Activated CD8-positive, alpha-beta memory T cell treated with anti-CD3 and anti-CD28 coated beads for 24 hours (primary cell): ENCODE measurements around the gene CXCR1.
"Not testable (repeated sequence)": the region's sequence is repeated elsewhere in the genome, so short reads cannot be mapped to it uniquely, and the experiment has no call there.

Source experiments
- DNase-seq: peaks from one replicate; pipeline ENCODE4 v3.0.0-alpha.2; 2020

CXCR1 gene

DNA sequence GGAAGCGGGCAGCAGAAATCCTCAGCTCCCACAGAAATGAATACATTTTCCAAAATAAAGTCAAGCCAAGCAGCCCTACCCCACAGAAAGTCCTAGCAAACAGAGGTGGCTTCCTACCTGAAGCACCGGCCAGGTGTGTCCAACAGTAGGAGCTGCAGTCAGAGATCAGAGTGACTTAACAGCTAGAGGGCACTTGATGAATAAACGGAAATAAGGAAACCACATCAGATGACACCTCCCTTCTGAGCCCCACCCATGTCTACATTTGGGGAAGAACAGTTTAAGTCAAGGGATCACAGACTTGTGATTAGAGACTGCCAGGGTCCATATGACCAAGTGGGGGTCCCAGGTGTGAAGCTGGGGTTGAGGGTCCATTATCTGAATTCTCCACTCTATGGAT lies at the start of gene CXCR1:
TSS of gene CXCR1 (minus strand) at position 172 of the 400 bp plus-strand sequence. CDS start 1,751 bp downstream, outside the sequence.
- peak; percentile 59 for DNase-seq

DNA sequence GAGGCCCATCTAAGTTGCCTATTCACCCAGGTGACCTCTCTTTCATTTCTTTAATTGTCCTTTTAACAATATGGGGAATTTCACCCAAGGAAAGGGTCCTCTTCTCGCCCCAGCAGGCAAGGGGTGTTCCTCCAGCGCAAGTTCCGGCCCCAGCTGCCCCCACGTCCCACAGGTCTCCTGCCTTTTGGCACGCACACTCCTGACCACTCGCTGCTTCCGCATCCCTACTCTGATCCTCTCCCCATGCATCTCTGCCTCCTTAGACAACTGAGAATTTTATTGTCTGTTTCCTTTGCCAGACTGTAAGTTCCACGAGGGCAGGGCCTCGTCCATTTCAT lies 49.5 kb upstream of the CXCR1 start:
- no peak for DNase-seq

DNA sequence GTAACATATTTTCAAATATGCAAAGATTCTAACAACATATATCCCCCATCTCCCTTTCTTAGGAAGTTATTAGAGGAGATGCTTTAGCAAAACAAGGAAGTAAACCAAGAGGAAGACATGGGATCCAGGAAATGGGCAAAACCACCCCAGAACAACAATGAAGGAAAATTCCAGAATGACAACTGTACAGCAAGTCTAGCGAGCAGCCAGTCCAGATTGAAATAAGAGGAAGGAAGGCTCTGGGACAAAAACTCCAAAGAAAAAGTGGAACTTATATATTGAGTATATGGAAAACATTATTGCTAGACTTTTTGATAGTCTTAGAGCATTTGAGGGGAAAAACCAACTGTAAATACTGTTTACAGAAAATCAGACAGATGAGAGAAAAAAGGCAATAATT lies 47.4 kb upstream of the CXCR1 start:
- no peak for DNase-seq

DNA sequence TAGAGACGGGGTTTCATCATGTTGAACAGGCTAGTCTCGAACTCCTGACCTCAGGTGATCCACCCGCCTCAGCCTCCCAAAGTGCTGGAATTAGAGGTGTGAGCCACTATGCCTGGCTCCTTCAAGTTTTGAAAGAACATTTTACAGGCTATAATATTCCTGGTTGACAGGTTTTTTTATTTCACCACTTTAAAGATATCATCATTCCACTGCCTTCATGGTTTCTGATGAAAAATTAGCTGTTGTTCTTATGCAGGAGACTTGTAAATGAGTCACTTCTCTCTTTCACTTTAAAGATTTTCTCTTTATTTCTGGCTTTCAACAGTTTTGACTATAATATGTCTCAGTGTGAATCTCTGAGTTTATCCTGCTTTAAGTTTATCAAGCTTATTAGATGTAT lies 42.3 kb upstream of the CXCR1 start:
- DNase-seq = no peak

DNA sequence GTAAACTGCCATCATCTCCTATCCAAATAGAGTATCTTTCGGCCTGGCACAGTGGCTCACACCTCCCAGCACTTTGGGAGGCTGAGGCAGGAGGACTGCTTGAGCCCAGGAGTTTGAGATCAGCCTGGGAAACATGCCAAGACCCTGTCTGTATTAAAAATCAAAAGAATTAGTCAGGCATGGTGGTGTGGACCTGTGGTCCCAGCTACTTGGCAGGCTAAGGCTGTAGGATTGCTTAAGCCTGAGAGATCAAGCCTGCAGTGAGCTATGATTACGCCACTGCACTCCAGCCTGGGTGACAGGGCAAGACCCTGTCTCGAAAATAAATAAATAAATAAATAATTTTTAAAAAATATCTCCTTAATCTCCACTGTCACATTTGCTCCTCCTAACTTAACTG lies 35.5 kb upstream of the CXCR1 start:
- DNase-seq = no peak

DNA sequence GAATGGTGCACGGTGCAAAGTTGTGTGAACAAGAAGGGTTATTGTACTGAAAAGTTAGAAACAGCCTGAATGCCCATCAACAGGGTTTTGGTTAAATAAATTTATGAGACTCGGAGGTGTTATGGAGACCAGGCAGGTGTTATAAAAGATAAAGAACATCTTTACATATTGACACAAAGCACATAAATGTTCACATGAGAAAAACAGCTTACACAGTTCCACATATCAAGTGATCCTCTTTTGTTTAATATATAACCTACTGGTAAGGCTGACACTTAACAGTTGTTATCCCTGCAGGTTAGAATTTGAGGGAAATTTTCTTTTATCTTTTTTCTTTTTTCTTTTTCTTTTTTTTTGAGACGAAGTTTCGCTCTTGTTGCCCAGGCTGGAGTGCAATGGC lies 30.2 kb upstream of the CXCR1 start:
- no peak for DNase-seq

DNA sequence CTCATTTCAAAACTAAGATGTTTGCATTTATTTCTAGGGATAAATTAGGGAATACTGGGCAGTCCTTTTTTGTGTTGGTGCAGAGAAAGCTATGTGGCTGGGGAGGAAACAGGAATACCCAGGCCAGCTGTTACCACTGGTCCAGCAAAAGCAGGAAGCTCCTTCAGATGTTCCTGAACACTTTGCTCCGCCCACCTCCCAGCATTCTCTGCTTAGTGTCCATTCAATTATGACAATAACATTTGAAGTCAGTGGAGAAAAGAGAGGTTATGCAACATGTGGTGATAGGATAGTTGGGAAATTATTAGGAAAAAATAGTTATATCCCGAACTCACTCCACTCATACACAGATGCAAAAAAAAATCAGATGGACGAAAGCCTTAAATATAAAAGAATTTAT lies 28.1 kb upstream of the CXCR1 start:
- DNase-seq = no peak

DNA sequence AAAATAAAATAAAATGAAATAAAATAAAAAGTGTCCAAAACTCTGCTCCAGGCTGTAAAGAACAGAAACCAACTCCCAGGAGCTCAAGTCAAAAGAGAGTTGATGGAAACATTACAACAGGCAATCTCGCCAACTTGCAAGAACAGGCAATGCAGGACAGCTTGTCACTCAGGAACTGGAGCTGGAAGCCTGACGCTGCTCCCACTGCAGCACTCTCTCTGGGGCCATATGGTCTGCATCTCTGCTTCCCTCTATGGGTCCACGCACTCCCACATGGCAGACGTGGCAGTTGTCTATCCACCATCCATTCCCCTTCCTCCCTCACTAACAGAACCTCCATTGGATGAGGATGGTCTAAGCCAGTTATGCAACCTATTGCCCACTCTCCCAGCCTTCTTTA lies 26.9 kb upstream of the CXCR1 start:
- no peak for DNase-seq

DNA sequence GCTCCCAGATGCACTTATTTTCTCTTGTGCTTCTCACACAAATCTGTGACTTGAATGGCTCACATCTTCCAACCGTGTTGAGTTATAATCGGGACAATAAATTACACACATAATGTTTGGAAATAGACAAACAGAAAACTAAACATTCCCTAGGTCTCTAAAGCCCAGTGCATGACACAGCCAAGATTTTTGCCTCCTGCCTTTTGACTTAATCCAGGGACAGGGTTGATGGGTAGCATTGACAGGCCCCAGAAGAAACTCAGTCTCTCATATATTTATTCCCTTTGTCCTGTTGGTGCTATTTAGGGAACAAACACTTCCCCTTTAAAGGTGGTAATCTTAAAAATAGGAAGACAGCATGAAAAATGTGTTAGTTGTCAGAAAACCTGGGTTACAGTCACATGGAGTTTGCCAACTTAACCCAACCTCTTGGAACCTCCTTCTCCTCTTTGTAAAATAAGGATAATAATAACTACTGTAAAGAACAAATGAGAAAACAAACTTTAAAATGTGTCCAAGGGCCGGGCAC lies 26.2 kb upstream of the CXCR1 start:
- no peak for DNase-seq

DNA sequence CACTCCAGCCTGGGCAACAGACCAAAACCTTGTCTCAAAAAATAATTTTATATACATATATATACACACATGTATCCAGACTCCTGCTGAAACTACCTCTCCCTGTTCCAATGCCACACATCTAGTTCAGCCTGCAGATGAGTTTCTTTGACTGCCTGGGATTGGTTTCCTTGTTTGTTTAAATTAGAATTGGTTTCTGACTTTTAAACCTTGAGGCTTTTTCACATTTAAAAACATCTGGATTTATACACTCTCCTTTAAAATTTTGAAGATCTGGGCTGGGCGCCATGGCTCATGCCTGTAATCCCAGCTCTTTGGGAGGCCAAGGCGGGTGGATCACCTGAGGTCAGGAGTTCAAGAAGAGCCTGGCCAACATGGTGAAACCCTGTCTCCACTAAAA lies 21.8 kb upstream of the CXCR1 start:
- no peak for DNase-seq

DNA sequence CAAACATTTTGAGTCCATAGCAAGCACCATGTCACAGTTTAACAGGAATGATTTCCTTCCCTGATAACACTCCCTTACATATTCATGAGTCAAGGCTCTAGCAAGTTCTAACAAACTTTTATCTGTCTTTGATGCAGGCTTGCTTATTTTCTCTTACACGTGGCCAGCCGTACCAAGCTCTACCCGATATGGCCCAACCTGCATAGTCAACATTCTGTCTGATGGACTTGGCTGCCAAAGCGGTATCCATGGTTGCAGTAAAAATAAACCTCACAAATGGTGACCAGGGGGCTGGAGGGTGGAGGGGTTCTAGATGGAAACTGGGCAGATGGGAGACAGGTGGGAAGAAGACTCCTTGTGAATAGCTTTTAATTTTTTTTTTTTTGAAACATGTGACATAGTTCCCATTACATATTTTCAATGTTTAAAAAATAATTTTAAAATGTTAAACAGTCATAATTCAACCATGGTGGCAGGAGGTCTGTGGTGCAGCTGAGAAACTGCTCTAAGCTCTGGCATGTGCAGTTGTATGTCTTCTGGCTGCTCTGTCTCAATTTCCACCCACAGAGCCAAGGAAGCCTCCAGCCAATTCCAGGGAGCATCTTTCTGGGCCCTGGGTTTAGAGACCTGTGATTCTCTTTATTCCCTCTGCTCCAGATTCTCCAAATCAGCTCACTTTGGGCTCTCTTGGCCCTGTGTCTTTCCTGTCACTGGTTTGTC lies 20.7 kb upstream of the CXCR1 start:
- DNase-seq = no peak

DNA sequence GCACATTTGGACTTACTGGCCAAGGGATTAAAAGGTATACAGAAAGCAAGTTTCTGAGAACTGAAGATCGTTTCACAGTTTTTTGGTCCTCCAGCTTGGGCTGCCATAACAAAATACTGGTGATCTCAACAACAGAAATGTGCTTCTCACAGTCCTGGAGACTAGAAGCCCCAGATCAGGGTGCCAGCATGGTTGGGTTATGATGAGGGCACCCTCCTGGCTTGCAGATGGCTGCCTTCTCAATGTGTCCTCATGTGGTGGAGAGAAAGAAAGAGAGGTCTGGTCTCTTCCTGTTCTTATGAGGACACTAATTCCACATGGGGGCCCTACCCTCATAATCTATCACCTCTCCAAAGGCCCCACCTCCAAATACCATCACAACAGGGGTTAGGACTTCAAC lies 20.1 kb upstream of the CXCR1 start:
- no peak for DNase-seq

DNA sequence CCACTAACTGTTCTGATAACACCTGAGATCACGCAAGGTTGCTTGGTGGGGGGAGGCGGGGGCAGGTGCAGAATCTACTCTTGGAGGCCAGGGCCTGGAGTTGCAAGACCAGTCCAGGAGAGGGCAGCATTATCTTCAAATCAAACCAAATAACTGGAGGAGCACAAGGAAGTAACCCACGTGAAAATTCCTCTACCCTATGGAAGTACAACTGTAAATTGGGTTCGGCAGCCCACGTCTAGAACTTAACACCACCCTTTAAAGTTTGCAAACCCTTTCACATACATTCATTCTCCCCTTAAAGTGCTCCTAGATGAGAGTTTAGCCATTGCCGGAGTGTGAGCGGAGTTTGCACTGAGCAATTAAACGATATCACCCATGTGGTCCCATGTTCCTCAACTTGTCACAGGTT lies 19.6 kb upstream of the CXCR1 start:
- peak; percentile 85 for DNase-seq

DNA sequence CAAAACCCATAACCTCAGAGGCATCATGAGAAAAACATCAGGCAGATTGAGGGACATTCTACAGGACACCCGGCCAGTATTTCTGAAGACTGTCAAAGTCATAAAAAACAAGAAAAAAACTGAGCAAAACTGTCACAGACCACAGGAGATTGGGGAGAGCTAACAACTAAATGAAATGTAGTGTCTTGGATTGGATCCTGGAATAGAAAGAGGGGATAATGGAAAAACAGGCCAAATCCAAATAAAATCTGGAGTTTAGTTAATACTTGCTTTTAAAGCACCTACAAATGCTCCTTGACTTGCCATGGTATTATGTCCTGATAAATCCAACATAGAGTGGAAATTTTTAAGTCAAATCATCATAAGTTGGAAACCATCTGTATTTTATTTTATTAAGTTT lies 17.6 kb upstream of the CXCR1 start:
- DNase-seq = no peak

DNA sequence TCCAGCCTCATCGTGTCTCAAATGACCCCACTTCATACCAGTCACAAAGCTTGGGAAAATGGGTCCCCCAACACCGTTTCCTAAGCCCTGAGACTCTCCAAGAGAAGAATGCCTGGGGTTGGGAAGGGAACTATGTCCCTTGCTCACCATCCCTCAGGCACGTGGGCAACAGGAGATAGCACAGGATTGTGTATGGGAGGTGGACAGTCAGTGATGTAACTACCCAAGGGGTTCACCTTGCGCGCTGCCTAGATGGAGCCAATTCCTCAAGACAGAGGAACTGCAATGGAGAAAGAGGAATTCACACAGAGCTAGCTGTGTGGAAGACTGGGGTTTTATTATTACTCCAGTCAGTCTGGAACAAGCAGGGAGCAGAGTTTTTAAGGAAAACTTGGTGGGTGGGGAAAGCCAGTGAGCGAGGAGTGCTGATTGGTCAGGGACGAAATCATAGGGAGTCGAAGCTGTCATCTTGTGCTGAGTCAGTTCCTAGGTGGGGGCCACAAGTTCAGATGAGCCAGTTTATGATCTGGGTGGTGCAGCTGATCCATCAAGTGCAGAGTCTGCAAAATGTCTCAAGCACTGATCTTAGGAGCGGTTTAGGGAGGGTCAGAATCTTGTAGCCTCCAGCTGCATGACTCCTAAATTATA lies 13.8 kb upstream of the CXCR1 start:
- DNase-seq = no peak

DNA sequence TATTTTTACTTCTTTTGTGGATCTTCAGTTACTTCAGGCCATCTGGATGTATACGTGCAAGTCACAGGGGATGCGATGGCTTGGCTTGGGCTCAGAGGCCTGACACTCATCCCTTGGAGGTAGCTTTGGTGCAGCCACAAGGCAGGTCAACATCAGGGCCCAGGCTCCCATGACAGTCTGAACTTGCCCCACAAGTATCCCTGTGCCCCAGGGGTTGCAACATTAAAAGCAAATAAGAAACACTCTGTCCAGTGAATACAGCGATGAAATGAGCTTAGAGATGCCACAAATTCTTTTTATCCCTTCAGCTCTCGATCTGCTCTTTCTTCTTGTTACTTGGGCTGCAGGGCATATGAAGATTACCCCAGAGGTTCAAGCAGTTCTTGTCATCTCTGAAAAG lies 13.0 kb upstream of the CXCR1 start:
- DNase-seq = no peak

DNA sequence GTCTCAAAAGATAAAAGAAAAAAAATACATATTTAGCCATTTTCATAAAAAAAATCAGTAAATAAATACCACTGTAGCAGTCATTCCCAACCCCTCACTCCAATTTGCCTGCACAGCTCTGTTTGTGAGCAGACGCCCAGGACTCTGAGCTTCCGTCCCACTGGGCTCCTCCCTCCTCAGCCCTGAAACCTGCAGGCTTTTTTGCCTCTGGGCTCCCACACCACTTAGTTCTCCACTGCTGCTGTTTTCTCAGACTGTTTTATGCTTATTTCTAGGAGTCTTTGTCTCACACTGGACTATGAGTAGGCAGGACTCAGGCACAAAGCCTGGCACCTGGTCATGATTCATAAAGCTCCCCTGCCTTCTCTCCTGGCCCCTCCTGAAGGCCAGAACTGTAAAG lies 6.1 kb upstream of the CXCR1 start:
- DNase-seq = no peak

DNA sequence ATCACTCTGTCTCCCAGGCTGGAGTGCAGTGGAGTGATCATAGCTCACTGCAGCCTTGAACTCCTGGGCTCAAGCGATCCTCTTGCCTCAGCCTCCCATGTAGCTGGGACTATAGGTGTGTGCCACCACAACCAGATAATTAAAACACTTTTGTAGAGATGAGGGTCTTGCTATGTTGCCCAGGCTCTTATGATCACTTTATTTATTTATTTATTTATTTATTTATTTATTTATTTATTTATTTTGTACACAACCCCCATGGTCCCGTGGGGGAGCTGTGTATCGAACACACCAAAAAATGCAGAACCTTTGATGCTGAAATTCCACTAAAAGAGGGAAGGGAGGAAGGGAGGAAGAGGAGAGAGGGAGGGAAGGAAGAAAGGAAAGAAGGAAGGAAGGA lies 5.0 kb upstream of the CXCR1 start:
- DNase-seq = not testable (repeated sequence)

DNA sequence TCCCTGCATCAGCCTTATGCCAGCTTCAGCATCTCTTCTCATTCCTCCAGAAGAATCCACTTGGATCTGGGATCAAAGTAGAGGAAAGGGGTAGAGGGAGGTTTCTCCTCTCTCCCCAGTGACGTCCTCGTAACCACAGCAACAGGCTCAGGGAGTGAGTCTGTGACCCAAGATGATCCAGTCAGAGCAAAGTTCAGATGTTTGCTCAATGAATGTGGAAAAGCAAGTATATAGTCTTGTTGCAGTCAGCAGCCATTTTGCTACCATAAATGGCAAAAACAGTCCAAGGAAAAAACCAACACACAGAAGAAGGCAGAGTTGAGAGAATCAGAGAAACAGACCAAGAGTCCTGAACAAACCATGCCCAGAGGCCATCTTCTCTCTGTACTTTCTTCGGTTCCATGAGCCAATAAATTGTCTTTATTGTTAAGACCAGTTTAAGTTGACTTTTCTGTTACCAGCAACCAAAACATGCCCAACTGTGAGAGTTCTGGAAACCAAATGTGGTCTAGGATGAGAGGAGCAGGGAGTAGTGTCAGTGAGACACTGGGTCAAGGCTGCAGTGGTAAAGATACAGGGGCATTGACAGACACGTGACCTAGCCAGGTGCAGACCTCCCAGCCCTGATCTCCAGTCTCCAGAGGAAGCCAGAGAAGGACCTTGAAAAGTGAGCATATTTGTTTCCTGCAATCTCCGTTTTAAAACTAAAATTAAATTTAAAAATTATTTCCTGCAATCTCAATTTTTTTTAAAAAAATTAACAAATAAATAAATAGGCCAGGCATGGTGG lies 3.2 kb upstream of the CXCR1 start:
- no peak for DNase-seq

DNA sequence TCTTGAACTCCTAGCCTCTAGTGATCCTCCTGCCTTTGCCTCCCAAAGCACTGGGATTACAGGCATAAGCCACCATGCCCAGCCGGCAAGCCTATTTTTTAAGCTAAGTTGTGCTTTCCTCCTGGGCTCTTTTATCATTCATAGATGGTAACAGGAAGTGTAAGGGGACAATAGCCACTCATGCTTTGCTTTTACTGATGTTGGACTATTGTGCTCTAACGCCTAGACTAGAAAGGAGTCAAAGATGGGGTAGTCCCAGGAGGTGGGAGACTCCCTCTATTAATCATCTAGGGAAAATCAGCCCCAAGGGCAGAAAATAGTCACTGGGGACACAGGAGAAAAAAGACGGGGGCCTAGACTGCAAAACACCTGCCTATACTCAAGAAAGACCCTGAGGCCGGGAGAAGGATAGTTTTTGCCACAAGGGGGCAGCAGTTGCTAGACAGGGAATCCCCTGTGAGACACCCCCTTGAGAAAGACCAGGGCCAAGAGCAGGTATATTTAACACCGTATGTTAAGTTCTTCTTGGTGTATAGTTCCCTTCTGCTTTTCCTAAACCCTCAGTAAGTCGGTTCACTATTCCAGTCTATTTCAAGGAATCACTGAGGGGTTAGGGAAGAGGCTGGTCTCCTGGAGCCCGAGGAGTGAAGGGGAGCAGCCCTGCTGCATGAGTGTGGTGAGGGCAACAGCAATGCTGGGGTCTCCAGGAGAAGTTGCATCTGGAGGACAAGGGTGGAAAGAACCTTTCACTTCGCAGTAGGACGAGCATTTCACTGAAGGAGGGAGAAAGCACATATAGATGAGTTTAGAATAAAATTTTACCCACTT lies 2.1 kb upstream of the CXCR1 start:
- DNase-seq = peak; percentile 84

DNA sequence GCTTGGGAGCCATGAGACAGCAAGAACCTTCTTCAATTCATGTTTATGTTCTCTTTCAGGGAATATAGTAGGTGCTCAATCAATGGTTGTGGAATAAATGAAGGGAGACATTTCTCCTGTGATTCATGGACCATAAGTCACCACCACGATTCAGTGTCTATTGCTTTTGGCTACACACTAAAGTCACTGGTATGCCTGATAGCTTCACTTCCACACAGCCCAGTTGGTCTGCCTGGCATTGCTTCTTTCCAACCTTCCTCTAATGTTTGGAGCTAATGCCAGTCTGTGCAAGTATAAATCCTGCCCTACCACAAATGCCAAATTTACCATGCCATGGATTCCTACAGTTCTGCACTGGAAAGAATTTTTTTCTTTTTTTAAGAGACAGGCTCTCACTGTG lies 1.3 kb upstream of the CXCR1 start:
- no peak for DNase-seq

DNA sequence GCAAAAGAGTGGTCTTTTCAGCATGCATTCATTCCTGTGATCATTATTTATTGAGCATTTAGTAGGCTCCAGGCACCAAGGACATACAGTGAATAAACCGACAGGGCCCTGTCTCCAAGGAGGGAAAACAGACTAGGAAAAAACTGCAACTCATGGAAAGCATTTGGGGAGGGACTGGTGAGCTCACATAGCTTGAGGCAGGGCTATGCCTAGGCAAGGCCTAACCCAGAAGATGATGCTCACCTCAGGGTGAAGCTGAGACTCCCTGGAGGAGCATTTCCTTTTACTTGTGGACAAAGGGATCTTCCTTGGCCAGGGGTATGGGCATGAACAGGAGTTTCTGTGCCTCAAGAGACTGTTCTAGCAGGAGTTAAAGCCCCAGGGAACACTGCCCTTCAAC lies 3.9 kb downstream of the CXCR1 start:
- DNase-seq = no peak

DNA sequence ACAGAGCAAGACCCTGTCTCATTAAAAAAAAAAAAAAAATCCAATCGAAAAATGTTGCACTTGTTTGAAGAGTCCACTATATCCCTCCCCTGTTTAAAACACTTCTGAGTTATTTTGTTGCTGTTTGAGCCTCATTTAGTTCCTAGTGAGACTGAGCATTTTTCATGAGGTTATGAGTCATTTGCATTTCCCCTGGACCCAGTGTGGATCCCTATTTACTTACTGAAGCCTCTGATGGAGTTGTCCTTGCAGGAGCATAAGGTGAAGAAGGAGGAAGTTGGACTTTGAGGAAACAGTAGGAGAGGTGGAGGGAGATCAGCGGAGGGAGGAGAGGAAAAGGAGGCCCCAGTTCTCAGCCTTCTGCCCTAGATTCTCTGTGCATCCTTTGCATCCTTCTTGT lies 5.1 kb downstream of the CXCR1 start:
- DNase-seq = no peak
